ENCODE measurements around the gene ATP13A1.
A peak's percentile ranks its signal among the peaks of the same experiment; 100 is the strongest.

The ATP13A1 gene

DNA sequence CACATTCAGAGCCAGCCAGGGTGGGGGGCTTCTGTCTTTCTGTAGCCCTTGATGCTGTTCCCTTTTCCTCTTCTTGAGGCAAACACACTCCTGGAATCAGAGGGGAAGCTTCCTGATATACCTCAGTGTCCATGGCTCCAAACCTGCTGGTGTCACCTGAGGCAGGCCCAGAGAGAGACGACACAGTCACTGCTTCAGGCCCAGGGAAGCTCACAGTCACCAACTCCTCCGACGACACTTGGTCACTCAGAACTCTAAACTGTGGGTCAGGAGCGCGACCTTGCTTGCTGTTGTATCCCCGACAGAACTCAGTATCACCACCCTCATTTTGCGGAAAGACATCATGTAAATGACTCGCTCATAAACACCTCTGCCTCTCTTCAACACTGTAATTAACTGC lies 1.1 kb downstream of the ATP13A1 start:
- DNase-seq, result no peak

DNA sequence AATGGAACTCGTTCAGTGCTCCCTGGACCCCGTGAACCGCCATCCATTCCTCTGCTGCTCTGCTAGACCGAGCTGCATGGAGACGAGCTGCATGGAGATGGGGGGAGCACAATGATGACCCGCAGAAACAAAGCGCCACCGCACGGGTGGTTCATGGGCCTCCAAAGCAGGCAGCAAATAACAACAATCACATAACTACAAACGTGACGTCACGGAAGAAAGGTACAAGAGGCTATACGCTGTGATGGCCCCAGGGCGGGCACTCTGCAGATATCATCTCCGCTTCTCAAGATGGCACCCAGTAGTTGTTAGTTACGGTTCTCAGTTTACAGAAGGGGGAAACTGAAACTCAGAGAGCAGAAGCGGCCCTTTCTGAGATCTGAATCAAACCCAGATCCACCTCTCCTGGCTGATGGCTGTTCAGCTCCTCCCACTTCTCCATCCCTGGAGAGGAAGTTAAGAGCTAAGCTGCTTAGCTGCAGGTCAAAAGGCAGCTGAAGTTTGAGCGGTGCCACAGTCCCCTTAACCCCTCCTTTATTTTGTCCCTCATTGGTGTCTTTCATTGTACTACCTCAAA lies 1.7 kb downstream of the ATP13A1 start:
- peak; percentile 57 for DNase-seq

DNA sequence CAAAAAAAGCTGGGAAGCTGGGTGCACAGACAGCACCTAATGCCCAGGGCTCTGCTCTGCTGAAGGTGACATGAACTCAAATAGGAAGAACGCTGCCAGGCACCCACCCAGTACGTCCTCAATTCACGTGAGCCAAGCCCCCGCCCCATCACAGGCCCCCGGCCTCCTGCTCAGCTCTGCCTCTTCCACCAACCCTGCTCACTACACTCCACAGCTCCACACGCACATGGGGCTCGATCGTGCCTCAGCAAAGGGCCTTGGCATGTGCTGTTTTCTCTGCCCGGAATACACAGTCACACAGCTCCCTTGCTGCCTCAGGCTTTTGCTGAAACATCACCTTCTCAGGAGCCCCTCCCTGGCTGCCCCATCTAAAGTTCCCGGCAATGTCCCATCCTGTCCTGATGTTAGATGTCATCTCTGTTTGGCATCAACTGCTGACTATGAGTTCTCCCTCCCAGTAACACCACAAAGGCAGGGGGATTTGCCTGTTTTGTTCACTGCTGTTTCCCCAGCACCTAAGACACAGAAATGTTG lies 2.3 kb downstream of the ATP13A1 start:
- no peak for DNase-seq

DNA sequence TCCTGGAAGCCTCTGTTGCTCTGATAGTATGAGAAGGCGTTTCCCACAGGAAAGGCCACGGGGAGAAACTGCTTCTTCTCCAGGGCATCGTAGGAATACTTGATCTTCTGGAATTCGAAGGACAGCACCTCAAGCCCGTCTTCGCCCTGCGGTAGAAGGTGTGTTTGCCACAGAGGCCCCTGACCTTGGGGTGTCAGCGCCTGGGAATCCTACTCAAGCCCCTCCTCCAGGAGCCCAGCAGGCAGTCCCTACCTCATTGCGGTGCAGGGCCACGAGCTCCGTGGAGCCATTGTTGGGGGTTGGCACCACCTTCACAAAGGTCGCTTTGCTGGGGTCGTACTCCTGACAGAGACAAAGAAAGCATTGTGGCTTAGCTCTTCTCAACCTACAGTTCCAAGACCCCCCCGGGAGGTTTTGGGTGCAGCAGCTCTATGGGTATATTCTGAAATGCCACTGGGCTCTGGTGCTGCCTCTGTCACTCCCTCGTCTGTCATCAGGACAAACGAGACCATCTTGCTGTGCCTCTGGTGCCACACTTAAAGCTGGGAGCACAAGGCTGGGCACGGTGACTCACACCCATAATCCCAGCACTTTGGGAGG lies 3.7 kb downstream of the ATP13A1 start:
- DNase-seq, result no peak

GRCh38 chr19:19657397-19657783 lies 6.1 kb downstream of the ATP13A1 start:
- DNase-seq, result no peak

GRCh38 chr19:19656451-19657396 lies 6.8 kb downstream of the ATP13A1 start:
- DNase-seq, result no peak

DNA sequence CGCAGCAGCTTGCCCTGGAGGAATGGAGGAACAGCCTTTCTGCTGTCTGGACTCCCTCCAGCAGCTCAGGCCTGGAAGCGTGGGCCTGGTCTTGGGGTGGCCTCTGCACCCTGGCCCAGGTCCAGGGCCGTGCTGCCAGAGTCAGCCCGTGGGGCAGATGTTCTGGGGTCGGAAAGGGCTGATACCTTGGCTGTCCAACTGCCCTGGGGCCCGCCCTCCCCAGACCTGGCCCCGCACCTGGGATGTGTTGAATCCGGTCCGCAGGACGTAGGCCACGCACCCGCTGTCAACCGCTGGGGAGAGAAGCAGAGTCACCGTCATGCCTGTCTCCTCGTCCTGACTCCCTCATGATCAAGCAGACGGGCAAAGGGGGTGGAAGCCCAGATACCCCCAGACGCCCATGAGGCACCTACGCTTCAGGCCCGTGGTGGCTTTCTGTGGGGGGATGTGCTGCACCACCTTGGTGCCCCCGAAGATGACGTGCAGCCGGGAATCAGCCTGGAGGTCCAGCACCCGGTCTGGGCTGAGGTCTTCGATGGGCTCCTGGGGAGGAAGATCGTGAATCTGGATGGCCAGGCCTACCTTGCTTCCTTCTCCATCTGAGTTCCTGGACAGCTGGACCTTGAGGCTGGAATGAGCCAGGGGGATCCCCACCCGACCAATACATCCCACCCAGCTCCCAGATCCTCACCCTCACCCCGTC lies 7.7 kb downstream of the ATP13A1 start:
- DNase-seq, result no peak

DNA sequence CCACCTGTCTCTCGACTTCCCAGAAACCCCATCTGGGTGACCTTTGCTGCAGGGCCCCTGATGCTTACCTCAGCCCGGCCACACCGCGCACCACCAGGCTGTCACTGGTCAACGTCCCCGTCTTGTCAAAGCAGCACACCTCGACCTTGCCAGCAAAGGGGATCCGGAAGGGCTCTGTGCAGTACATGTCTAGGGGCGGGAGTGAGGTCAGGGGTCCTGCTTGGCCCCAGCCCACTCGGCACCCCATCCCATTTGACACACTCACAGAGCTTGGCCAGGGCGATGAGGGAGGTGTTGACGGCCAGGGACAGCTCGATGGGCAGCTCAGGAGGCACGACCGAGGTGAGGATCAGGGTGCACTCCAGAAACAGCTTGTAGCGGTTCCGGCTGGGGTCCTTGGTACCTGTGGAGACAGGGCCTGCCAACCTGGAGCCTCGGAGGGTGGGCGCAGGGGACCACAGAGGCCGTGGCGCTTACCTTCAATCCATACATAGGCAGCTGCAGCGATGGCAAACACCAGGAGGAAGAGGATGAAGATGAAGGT lies 8.4 kb downstream of the ATP13A1 start:
- no peak for DNase-seq

GRCh38 chr19:19654441-19654840 lies 9.0 kb downstream of the ATP13A1 start:
- no peak for DNase-seq

DNA sequence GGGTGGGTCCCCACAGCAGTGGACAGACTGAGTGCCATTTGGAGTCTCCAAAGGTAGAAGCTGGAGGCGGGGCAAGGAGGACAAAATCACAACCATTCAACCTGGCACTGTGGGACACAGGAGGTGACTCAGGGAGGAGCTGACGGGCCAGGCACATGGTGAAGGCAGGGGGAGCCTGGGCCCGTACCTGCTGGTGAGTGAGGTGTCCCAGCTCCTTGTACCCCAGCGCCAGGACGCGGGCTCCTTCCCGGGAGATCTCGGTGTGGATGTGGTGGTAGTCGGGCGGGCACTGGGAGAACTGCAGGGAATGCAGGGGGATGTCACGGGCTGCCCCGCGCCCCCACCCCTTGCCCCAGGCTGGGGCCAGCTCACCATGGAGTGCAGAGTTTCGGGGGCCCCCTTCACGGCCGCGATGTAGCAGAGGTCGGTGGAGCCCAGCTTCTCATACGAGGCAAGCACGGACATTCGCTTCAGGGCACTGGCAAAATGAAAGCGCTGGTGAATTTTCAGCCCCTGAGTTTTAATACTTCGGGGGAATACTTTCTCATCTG lies 9.8 kb downstream of the ATP13A1 start:
- DNase-seq, result no peak

GRCh38 chr19:19652482-19653295 lies 10.8 kb downstream of the ATP13A1 start:
- DNase-seq, result no peak

GRCh38 chr19:19651076-19651475 lies 12.4 kb downstream of the ATP13A1 start:
- no peak for DNase-seq

- no peak for DNase-seq
Observed at GRCh38 chr19:19650331-19650730, 13.1 kb downstream of the ATP13A1 start.

- DNase-seq, result no peak
Observed at GRCh38 chr19:19649580-19649995, 13.9 kb downstream of the ATP13A1 start.

DNA sequence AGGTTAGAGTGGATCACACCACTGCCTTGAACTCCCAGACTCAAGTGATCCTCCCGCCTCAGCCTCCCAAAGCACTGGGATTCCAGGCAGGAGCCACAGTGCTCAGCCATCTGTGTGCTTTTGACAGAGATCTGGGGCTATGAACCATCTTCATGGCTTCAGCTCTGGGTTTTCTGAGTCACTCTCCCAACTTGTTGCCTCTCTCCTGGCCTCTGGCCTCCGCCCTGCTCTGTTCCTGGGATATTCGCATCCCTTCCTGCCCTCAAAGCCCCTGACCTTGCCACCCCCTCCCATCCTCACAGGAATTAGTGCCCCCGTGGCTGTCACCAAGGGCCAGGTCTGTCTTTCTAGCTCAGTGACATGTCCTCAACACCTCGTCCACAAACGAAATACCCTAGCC lies 14.3 kb downstream of the ATP13A1 start:
- DNase-seq, result no peak

DNA sequence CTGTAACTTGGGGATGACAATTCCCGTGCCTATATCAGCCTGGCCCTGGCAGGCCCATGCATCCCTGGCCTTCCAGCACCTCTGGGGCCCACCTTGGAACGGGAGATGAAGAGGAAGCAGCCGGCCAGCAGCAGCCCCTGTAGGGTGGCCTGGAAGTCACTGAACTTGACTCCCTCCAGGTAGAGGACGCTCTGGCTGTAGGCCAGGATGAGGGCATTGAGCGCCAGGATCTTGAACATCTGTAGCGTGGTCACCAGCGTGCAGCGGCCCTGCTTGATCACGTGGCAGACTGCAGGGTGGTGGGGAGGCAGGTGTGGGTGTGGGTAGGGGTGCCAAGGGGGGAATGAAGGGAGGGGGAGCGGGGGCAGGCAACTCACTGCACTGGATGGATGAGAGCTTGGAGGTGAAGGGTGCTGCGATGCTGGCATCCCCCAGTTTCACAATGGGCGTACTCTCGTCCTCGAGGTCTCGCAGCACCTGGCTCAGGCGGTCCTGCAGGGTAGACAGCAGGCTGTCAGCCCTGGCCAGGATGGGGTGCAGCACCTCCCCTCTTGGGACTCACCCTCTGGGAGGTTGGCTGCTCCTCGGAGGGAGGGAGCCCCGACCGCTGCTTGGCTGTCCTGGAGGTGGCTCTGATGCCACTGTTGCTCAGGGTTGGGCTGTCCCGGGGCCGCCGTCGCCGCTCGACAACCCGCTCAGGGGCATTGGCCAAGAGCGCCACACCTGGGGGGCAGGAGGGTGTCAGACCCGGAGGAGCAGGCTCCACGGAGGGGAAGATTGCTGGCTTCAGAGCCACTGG lies 16.2 kb downstream of the ATP13A1 start:
- no peak for DNase-seq

GRCh38 chr19:19645233-19645870 lies 18.1 kb downstream of the ATP13A1 start:
- no peak for DNase-seq

- no peak for DNase-seq
Observed at GRCh38 chr19:19644054-19644388, 19.5 kb downstream of the ATP13A1 start.

DNA sequence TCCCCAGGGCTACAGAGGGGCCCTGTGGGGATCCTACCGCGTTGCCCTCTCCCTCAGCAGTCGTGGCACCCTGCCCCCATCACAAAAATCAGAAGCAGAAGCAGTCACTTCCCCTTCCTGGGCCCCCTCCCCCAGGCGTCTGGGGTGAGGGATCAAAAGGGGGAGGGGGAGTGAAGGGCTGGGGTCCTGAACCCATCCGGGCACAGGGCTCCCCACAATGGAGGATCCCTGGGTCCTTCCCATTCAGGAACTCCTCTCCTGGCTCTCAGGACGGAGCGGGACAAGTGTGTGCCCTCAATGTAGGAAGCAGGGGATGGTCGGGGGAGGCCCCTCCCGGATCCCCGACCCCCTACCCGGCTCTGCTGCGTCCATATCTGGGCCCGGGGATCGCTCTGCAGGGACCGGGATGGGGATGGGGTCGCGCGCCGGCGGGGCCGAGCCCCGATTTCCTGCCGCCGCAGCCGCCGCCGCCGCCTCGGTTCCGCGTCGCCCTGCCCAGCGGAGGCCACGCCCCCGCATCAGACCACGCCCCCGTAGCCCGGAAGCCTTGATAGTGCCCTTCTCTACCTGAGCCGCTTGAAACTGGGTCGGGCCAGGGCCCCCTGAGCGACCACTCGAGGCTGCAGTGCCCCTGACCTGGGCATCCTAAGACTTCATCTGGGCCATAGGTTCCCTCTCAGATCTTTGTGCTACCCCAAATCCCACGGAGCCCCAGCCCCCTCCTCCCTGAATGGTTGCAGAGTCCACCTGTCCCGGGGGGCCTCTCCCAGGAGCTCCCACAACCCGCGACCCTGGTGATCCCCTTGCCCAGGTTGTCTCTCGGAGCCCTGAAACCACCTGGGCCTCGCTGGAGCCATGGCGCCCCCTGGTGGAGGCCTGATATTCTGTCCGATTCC lies 20.1 kb downstream of the ATP13A1 start, which contains the start of gene GMIP:
Gene GMIP (minus strand): TSS at position 500 of the 896 bp plus-strand sequence. CDS start 128 bp downstream, at position 372.
- DNase-seq, result peak; percentile 84
